ENCODE data around the gene ZBTB33. TPM values are rescaled to one million over a fixed set of nuclear protein-coding genes. Genes with fewer than 3 reads are reported as not detected.
A peak's percentile ranks its signal among the peaks of the same experiment; 100 is the strongest.

Gene ZBTB33
- 10 to 100 TPM in 2 of 4 donors, 1 to 10 TPM in 2; 8.1 to 14.5 (median 10.0) TPM for total RNA-seq

GRCh38 chrX:120250522-120251271 is at the start of gene ZBTB33:
ZBTB33 (plus strand) TSS chrX:120250812; CDS start chrX:120253416, 2,604 bp downstream.
- Histone ChIP-seq H3K4me1 (peaks cover 0 to 12% (median 0%) of the 10 kb centered on the region in 3 donors), H3K27ac (peak within 1 kb of the TSS; percentile 52 to 93 (median 91)), H3K27me3 (no peaks in the 10 kb centered on the region), H3K4me3 (peak within 1 kb of the TSS; percentile 45 to 73), H3K9me3 (no peaks in the 10 kb centered on the region), H3K36me3 (peaks cover 0 to 18% of the 10 kb centered on the region in 2 donors)
- WGBS, 2 donors (ENCODE audit: low coverage in 1 of 2), result 0 to 53% methylated on average over 4 to 10 of the region's 75 CpGs
- TF ChIP-seq EP300 (IDR thresholded peaks at IDR 0.05), result no peak
- peak; percentile 18 to 77 (median 72) for TF ChIP-seq CTCF (IDR thresholded peaks at IDR 0.05)
- peak; percentile 39 to 74 for TF ChIP-seq POLR2A (IDR thresholded peaks at IDR 0.05)
- TF ChIP-seq POLR2AphosphoS5 (IDR thresholded peaks at IDR 0.05), result peak; percentile 84
- ATAC-seq, result peak; percentile 98

- H3K4me1 ChIP-seq, result no peaks in the 10 kb centered on the region
- ATAC-seq, result no peak
- H3K27me3 ChIP-seq, result no peaks in the 10 kb centered on the region
- H3K36me3 ChIP-seq, result no peaks in the 10 kb centered on the region
- H3K27ac ChIP-seq, result no peak overlapping the region
- H3K9me3 ChIP-seq, result no peaks in the 10 kb centered on the region
- TF ChIP-seq POLR2AphosphoS5 (IDR thresholded peaks at IDR 0.05) (no peak), EP300 (IDR thresholded peaks at IDR 0.05) (no peak), POLR2A (IDR thresholded peaks at IDR 0.05) (no peak), CTCF (IDR thresholded peaks at IDR 0.05) (no peak)
- 75 to 94% methylated on average over 1 to 6 of the region's 11 CpGs for WGBS, 2 donors (ENCODE audit: low coverage in 1 of 2)
- no peak overlapping the region for H3K4me3 ChIP-seq
These were observed 49.8 kb upstream of the ZBTB33 start for GRCh38 chrX:120200851-120201250.

GRCh38 chrX:120205816-120206753 is 44.5 kb upstream of the ZBTB33 start:
- Histone ChIP-seq H3K9me3 (no peaks in the 10 kb centered on the region), H3K4me3 (no peak overlapping the region), H3K27ac (no peak overlapping the region), H3K36me3 (no peaks in the 10 kb centered on the region), H3K27me3 (no peaks in the 10 kb centered on the region), H3K4me1 (no peaks in the 10 kb centered on the region)
- TF ChIP-seq POLR2A (IDR thresholded peaks at IDR 0.05) (no peak), CTCF (IDR thresholded peaks at IDR 0.05) (no peak), POLR2AphosphoS5 (IDR thresholded peaks at IDR 0.05) (no peak)
- 78% methylated on average over 6 of the region's 12 CpGs; no CpG with 5 or more reads in 1 of the 2 donors for WGBS, 2 donors (ENCODE audit: low coverage in 1 of 2)
- ATAC-seq, result no peak

GRCh38 chrX:120207009-120207605 is 43.5 kb upstream of the ZBTB33 start:
- no peaks in the 10 kb centered on the region for H3K4me1 ChIP-seq
- H3K27me3 ChIP-seq, result no peaks in the 10 kb centered on the region
- H3K36me3 ChIP-seq, result no peaks in the 10 kb centered on the region
- no peak for ATAC-seq
- H3K4me3 ChIP-seq, result no peak overlapping the region
- no peak overlapping the region for H3K27ac ChIP-seq
- TF ChIP-seq EP300 (IDR thresholded peaks at IDR 0.05) (no peak), CTCF (IDR thresholded peaks at IDR 0.05) (no peak), POLR2A (IDR thresholded peaks at IDR 0.05) (no peak), POLR2AphosphoS5 (IDR thresholded peaks at IDR 0.05) (no peak)
- H3K9me3 ChIP-seq, result no peaks in the 10 kb centered on the region
- WGBS, 2 donors (ENCODE audit: low coverage in 1 of 2), result 84% methylated on average over 5 of the region's 8 CpGs; no CpG with 5 or more reads in 1 of the 2 donors
